GM12892 (cell line): ENCODE results near the gene ADAM23.

Experiments used
- POLR2A ChIP-seq: IDR thresholded peaks from 2 replicates; pipeline ENCODE4 v1.6.1; 2011; ENCODE audit warnings: low read depth, low read length, control low read depth
- POLR2AphosphoS5 ChIP-seq: IDR thresholded peaks from 2 replicates; pipeline ENCODE4 v1.6.1; 2011; ENCODE audit warnings: low read depth, low read length, control low read depth
- TAF1 ChIP-seq: IDR thresholded peaks from 2 replicates; pipeline ENCODE4 v1.6.1; 2011; ENCODE audit warnings: low read depth, mild to moderate bottlenecking, control low read depth, low read length, borderline replicate concordance

DNA sequence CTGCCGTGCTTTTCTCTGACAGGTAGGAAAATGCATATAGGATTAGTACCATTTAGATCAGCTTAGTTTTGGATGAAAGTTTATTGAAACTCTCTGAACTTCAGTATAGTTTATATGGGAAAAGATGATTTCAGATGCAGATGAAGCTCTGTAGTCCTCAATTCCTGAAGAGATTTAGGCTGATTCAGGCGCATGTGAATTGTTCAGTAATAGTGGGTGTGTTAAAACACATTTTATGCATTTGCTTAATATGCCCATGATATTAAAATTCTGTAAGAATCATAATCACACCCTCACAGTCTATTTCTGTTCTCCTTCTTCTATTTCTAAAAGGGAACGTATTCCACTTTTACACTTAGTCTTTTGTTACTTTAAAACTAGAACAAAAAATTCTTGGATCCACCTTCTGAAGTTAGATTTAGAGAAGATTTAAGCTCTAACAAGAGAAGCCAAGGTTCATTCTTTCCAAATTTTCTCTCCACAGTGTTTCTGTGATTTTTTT is 154.4 kb downstream of the ADAM23 start:
- TF ChIP-seq TAF1 (no peak), POLR2AphosphoS5 (no peak), POLR2A (no peak)
